DOHH2 (cell line): ENCODE results near the gene TBX6.

Experiments used
- H3F3A ChIP-seq: fragments of 200-600 bp; sonication (generic), shearing (Covaris generic); 2 replicates; pipeline ENCODE4 v1.6.0; 2016; ENCODE audit warnings: antibody characterized with exemption, mild to moderate bottlenecking; ENCODE audit not compliant: control insufficient read depth, insufficient read depth
- H3K27ac ChIP-seq: fragments of 200-600 bp; sonication (generic); 2 replicates; pipeline ENCODE4 v1.5.1; 2014; ENCODE audit warnings: low read depth, mild to moderate bottlenecking, low read length, moderate library complexity
- H3K27me3 ChIP-seq: fragments of 200-600 bp; sonication (generic); 2 replicates; pipeline ENCODE4 v1.6.1; 2014; ENCODE audit warnings: mild to moderate bottlenecking, low read length, mixed read lengths; ENCODE audit not compliant: control insufficient read depth
- H3K36me3 ChIP-seq: fragments of 200-600 bp; sonication (generic); 2 replicates; pipeline ENCODE4 v1.6.1; 2014; ENCODE audit warnings: mild to moderate bottlenecking, low read length, moderate library complexity, mixed read lengths; ENCODE audit not compliant: control insufficient read depth
- H3K4me1 ChIP-seq: fragments of 200-600 bp; sonication (generic); 2 replicates; pipeline ENCODE4 v1.6.1; 2014; ENCODE audit warnings: mild to moderate bottlenecking, low read length, mixed read lengths; ENCODE audit not compliant: control insufficient read depth
- H3K4me2 ChIP-seq: fragments of 200-600 bp; sonication (generic); 2 replicates; pipeline ENCODE4 v1.6.0; 2014; ENCODE audit warnings: mild to moderate bottlenecking, low read length, moderate library complexity
- H3K4me3 ChIP-seq: fragments of 200-600 bp; sonication (generic); 2 replicates; pipeline ENCODE4 v1.5.1; 2014; ENCODE audit warnings: mild to moderate bottlenecking, low read length, mixed read lengths
- H3K79me2 ChIP-seq: fragments of 200-600 bp; sonication (generic); 2 replicates; pipeline ENCODE4 v1.6.1; 2014; ENCODE audit warnings: mild to moderate bottlenecking, low read length, mixed read lengths; ENCODE audit not compliant: control insufficient read depth
- H3K9me2 ChIP-seq: fragments of 200-600 bp; sonication (generic); replicated peaks from 2 replicates; pipeline ENCODE4 v1.6.1; 2014; ENCODE audit warnings: mild to moderate bottlenecking, low read length, mixed read lengths; ENCODE audit not compliant: control insufficient read depth
- H3K9me3 ChIP-seq: fragments of 200-600 bp; sonication (generic); 2 replicates; pipeline ENCODE4 v1.6.1; 2014; ENCODE audit warnings: antibody characterized with exemption, low read length, mixed read lengths; ENCODE audit not compliant: control insufficient read depth, insufficient read depth
- H4K20me1 ChIP-seq: fragments of 200-600 bp; sonication (generic); 2 replicates; pipeline ENCODE4 v1.6.0; 2014; ENCODE audit warnings: low read depth, mild to moderate bottlenecking, antibody characterized with exemption, low read length, moderate library complexity; ENCODE audit not compliant: control insufficient read depth, insufficient read depth
- EZH2phosphoT487 ChIP-seq: fragments of 200-600 bp; sonication (generic); IDR thresholded peaks from 2 replicates; pipeline ENCODE4 v1.6.1; 2017; ENCODE audit warnings: borderline replicate concordance, mild to moderate bottlenecking, antibody characterized with exemption, low read length, moderate library complexity, mixed read lengths
- TF ChIP-seq, protein P1 (sequence below): fragments of 200-600 bp; sonication (generic); IDR thresholded peaks from one replicate; pipeline ENCODE4 v1.5.1; 2014; ENCODE audit warnings: antibody characterized with exemption, mild to moderate bottlenecking, low read depth, low read length; ENCODE audit not compliant: poor library complexity, severe bottlenecking

TBX6 gene

GRCh38 chr16:30079480-30079879 lies 12.2 kb downstream of the TBX6 start:
- Histone ChIP-seq H3K4me1 (peaks cover 27% of the 10 kb centered on the region), H3F3A (peaks cover 7% of the 10 kb centered on the region), H3K9me3 (no peaks in the 10 kb centered on the region), H3K27me3 (no peaks in the 10 kb centered on the region), H3K36me3 (peaks cover 78% of the 10 kb centered on the region), H4K20me1 (peaks cover 20% of the 10 kb centered on the region), H3K4me3 (no peak overlapping the region), H3K4me2 (no peak overlapping the region), H3K79me2 (peaks cover 60% of the 10 kb centered on the region), H3K27ac (no peak overlapping the region), H3K9me2 (no peaks in the 10 kb centered on the region)
- TF ChIP-seq, protein P1, sequence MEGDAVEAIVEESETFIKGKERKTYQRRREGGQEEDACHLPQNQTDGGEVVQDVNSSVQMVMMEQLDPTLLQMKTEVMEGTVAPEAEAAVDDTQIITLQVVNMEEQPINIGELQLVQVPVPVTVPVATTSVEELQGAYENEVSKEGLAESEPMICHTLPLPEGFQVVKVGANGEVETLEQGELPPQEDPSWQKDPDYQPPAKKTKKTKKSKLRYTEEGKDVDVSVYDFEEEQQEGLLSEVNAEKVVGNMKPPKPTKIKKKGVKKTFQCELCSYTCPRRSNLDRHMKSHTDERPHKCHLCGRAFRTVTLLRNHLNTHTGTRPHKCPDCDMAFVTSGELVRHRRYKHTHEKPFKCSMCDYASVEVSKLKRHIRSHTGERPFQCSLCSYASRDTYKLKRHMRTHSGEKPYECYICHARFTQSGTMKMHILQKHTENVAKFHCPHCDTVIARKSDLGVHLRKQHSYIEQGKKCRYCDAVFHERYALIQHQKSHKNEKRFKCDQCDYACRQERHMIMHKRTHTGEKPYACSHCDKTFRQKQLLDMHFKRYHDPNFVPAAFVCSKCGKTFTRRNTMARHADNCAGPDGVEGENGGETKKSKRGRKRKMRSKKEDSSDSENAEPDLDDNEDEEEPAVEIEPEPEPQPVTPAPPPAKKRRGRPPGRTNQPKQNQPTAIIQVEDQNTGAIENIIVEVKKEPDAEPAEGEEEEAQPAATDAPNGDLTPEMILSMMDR, result no peak
- no peak for TF ChIP-seq EZH2phosphoT487

GRCh38 chr16:30078744-30079143 lies 13.0 kb downstream of the TBX6 start:
- TF ChIP-seq, protein P1, result no peak
- TF ChIP-seq EZH2phosphoT487, result no peak
- H3K36me3 ChIP-seq, result peaks cover 71% of the 10 kb centered on the region
- H3K9me2 ChIP-seq, result no peaks in the 10 kb centered on the region
- H3K27ac ChIP-seq, result no peak overlapping the region
- no peaks in the 10 kb centered on the region for H3K9me3 ChIP-seq
- peaks cover 20% of the 10 kb centered on the region for H4K20me1 ChIP-seq
- H3K4me3 ChIP-seq, result no peak overlapping the region
- peaks cover 27% of the 10 kb centered on the region for H3K4me1 ChIP-seq
- no peaks in the 10 kb centered on the region for H3K27me3 ChIP-seq
- H3F3A ChIP-seq, result peaks cover 12% of the 10 kb centered on the region
- peaks cover 60% of the 10 kb centered on the region for H3K79me2 ChIP-seq
- H3K4me2 ChIP-seq, result no peak overlapping the region

DNA sequence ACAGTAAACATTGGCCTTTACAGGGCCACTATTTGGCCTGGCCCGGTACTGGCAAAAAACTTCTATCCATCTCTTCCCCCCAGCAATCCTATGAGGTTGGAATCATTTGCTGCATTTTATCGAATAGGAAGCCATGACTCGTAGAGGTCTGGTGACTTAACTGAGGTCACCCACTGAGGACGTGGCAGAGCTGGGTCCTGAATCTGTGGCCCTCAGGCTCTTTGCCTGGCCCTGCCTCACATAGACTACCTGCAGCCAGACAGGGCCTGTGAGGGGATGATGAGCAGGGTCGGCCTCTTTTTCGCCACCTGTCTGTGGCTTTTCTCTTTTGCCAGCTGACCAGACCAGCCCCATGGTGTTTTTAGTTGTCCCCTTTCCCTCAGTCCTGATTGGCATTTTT lies 14.1 kb downstream of the TBX6 start:
- H3K4me1 ChIP-seq, result peaks cover 27% of the 10 kb centered on the region
- peaks cover 60% of the 10 kb centered on the region for H3K79me2 ChIP-seq
- no peaks in the 10 kb centered on the region for H3K9me2 ChIP-seq
- peaks cover 20% of the 10 kb centered on the region for H4K20me1 ChIP-seq
- TF ChIP-seq EZH2phosphoT487, result no peak
- TF ChIP-seq, protein P1, result no peak
- H3K4me3 ChIP-seq, result peak overlapping the region; percentile 91
- H3K27me3 ChIP-seq, result no peaks in the 10 kb centered on the region
- no peak overlapping the region for H3K27ac ChIP-seq
- H3K9me3 ChIP-seq, result no peaks in the 10 kb centered on the region
- peaks cover 22% of the 10 kb centered on the region for H3F3A ChIP-seq
- H3K36me3 ChIP-seq, result peaks cover 61% of the 10 kb centered on the region
- H3K4me2 ChIP-seq, result peak overlapping the region; percentile 87
